GM12865 (cell line): ENCODE results near the gene ALDH1L2.

Source experiments
- DNase-seq: peaks from one replicate; pipeline ENCODE4 v3.0.0; 2010; ENCODE audit warnings: low read depth
- H3K4me3 ChIP-seq: 2 replicates; pipeline ENCODE4 v1.5.1; 2011; ENCODE audit warnings: mild to moderate bottlenecking, low read depth, low read length, control low read depth
- CTCF ChIP-seq: IDR thresholded peaks from 2 replicates; pipeline ENCODE4 v1.5.1; 2011; ENCODE audit warnings: low read length, control low read depth, low read depth, inconsistent platforms; ENCODE audit not compliant: insufficient read depth; ENCODE audit errors: missing control alignments

The ALDH1L2 gene

GRCh38 chr12:105057174-105057573 lies 27.1 kb downstream of the ALDH1L2 start:
- TF ChIP-seq CTCF: no peak
- H3K4me3 ChIP-seq: no peak overlapping the region
- DNase-seq: no peak

GRCh38 chr12:105053116-105053572 lies 31.1 kb downstream of the ALDH1L2 start:
- DNase-seq: peak; percentile 88
- TF ChIP-seq CTCF: peak; percentile 83
- H3K4me3 ChIP-seq: no peak overlapping the region

DNA sequence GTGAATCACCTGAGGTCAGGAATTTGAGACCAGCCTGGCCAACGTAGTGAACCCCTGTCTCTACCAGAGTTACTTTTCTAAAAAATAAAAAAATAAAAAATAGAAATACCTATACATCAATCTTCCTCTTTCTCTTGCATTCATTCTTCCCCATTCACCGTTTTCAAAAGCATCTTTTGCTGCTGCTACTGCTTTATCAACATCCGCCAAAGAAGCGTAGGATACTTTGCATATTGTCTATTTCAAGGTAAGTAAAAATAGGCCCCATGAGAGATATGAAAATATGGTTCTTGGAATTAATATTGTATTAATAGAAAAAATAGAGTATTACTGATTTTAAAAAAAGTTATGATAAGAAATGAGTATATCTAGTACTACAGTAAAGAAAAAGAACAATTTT lies 32.3 kb downstream of the ALDH1L2 start:
- DNase-seq: no peak
- no peak overlapping the region for H3K4me3 ChIP-seq
- no peak for TF ChIP-seq CTCF

GRCh38 chr12:105048315-105048714 lies 35.9 kb downstream of the ALDH1L2 start:
- DNase-seq: no peak
- no peak overlapping the region for H3K4me3 ChIP-seq
- TF ChIP-seq CTCF: no peak

- DNase-seq: no peak
- H3K4me3 ChIP-seq: no peak overlapping the region
- TF ChIP-seq CTCF: no peak
These were observed 37.0 kb downstream of the ALDH1L2 start for GRCh38 chr12:105047308-105047707.

DNA sequence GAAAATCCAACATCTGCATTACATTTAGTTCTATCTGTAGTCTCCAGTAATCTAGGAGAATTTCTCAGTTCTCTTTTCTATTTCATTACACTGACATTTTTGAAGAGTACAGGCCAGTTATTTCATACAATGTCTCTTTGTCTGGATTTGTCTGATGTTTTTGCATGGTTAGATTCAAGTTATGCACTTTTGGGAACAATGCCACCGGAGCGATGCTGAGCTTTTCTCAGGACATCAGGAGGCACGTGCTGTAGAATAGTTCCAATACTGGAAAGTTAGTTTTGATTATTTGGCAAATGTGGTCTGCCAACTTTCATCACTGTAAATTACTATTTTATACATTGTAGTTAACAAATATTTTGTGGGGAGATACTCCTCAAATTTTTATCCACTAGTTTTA lies 43.1 kb downstream of the ALDH1L2 start:
- TF ChIP-seq CTCF: no peak

GRCh38 chr12:105040476-105040875 lies 43.8 kb downstream of the ALDH1L2 start:
- no peak overlapping the region for H3K4me3 ChIP-seq
- TF ChIP-seq CTCF: no peak
- no peak for DNase-seq

More for the DNA sequence above, 43.1 kb downstream of the ALDH1L2 start:
- DNase-seq: no peak
- H3K4me3 ChIP-seq: no peak overlapping the region
